NCI-H1694 treated with DMSO at 0.1 percent for 48 hours (cell line): Measurements from ENCODE around the gene DEPDC4.
"Not testable (repeated sequence)": the region's sequence is repeated elsewhere in the genome, so short reads cannot be mapped to it uniquely, and the experiment has no call there.

Experiments
- DNase-seq: peaks from one replicate; lab custom pipeline; 2025; lab: John Stamatoyannopoulos, UW

DEPDC4 gene

DNA sequence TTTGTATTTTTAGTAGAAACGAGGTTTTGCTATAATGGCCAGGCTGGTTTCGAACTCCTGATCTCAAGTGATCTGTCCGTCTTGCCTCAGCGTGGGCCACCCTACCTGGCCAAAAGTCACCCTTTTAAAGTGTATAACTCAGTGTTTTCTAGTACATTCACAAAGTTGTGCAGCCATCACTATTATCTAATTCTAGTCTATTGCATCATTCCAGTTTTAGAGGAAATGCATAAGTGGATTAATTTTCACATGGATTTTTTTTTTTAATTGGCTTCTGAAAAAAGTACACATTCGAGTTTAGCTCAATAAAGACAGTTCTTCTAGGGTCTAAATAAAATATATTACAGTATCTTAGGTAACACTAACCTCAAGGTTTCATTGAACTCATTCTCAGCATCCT lies 3.7 kb downstream of the DEPDC4 start:
- DNase-seq: no peak

DNA sequence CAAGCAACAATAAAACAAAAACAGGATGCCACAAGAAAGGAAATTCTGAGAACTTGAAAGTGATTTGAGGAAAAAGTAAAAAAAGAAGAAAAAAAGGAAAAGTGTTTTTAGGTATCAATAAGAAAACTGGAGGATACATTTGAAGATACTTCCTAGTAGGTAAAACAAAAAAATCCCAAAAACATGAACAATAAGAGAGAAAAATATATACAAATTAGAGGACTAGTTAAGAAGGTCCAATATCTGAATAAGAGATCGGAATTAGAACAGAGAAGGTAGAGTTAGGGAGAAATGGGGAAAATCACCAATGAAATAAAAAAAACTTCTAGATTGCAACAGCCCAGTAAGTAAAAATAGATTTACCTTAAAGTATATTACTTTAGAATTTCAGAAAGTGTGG lies 8.8 kb downstream of the DEPDC4 start:
- DNase-seq: no peak

DNA sequence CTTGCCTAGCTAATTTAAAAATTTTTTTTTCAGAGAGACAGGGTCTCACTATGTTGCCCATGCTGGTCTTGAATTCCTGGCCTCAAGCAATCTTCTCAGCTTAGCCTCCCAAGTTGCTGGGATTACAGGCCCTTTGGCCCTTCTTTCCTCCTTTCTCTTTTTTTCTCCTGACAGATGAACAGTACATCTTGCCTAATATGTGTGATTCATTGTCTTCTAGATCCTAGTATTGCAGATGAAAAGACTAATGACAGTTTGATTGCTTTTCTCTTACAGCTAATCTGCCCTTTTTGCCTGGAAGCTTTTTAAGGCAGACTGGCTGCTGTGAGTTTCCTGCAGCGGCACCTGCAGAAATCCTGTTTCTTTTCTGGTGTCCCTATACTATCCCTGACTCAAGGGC lies 12.0 kb downstream of the DEPDC4 start:
- DNase-seq: no peak

DNA sequence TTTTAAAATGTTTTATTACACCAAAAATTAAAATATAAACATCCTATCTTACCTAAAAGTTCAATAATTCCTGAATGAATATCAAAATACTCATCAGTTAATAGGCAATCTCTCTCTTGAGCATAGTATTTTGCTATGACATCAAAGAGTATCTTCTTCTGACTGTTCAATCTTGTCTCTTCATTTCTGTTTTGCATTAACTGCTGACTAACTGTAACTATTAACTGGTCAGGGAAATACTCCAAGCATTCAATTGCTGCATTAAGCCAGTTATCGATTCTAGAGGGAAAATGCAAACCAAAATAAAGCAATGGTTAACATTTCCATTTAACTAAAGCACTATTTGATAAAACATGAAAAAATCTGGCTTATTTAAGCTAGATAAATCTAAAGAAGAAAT lies 13.4 kb downstream of the DEPDC4 start:
- no peak for DNase-seq

DNA sequence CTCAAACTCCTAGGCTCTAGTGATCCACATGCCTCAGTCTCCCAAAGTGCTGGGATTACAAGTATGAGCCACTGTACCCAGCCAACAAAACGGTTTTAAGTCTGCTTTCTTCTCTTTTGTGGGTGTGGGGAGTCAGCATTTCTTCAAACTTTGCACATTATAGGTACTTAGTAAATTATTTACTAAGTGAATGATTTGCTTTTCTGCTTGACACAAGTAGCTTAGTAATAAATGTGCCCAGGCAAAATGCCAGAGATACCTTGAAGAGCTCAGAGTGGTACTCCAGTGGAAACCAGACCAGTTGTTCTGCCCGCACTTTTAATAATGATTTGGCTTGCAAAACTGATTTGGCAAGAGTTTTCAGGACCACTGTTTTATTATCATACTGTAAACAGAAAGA lies 15.0 kb downstream of the DEPDC4 start:
- DNase-seq: no peak

DNA sequence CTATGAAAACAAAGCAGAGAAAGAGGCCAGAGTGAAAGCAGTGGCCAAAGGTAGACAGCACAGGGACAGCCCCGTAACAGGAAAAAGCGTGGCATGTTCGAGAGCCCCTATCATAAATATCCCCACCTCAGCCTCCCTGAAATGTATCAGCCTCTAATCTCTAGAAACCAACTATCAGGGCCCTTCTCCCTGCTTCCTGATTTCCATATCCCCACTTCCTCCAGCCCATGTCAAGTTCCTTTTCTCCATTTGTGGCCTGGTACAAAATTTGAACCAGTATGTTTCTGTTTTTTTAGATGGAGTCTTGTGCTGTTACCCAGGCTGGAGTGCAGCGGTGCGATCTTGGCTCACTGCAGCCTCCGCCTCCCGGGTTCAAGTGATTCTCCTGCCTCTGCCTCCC lies 16.9 kb downstream of the DEPDC4 start:
- DNase-seq: no peak

DNA sequence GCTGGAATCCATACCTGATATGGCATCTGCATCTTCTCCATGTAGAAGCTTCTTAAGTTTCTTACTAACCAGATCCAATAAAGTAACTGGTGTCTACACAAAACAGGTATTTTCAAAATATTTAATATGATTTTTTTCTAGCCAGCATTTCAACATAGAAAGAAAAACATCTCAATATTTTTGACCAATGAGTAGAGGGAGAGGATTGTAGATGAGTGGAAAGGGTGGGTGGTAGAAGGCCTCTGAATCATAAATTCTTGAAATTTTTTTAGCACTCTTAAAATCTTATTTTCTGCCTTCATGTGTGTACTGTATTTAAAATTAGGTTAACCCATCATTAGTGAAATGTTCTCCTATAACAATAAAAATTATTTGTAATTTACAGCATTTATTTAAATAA lies 18.0 kb downstream of the DEPDC4 start:
- no peak for DNase-seq

DNA sequence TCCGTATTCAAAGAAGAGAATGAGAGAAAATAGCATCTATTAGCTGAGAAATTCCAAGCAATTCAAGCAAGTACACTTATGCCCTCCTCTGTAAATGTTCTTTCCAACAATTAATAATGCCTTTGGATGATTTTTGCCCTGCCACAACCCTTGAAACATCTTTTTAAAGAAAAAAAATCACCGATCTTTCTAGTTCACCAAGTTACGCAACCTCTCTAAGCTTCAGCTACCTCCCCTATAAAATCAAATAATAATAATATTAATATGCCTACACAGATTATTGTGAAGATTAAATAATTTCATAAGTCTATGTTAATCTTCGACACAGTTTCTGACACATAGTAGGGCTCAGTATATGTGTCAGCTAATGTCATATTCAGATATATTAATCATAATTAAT lies 19.1 kb downstream of the DEPDC4 start:
- DNase-seq: no peak

DNA sequence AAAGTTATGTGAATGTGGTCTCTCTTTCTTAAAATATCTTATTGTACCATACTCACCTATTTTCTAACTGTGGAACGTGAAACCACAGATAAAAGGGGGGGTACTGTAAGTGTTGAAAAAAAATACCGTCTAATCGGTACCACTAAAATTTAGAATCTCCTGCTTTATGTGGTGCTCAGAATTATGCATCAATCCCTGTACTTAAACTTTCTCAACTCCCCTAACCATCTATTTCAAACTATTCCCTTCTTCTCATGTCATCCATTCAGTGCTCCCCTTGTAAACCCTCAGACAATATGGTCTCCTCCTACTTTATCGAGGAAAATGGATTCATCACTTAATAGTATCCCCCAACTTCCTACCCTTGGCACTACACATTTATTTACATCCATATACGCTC lies 23.7 kb downstream of the DEPDC4 start:
- DNase-seq: no peak

DNA sequence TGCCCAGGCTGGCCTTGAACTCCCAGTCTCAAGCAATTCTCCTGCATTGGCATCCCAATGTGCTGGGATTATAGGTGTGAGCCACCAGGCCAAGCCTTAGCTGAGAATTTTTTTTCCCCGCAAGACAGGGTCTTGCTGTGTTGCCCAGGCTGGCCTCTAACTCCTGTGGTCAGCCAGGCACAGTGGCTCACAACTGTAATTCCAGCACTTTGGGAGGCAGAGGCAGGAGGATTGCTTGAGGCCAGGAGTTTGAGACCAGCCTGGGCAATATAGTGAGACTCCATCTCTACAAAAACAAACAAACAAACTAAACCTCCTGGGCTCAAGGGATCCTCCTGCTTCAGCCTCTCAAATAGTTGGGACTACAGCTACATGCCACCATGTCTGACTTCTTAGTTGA lies 27.3 kb downstream of the DEPDC4 start:
- DNase-seq: no peak

DNA sequence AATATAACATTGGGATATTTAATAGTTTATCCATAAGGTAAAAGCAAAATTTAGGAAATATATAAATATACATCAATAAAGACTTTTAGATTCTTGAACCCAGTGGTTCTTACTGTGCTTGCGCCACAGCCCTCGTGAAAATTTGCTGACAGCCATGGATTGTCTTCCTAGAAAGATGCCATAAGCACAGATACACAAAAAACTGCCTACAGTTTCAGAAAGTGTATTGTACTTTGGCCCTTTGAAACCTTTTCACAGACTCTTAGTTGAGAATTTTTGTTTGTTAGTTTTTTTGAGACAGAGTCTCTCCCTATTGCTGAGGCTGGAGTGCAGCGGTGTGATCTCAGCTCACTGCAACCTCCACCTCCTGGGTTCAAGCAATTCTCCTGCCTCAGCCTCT lies 28.1 kb downstream of the DEPDC4 start:
- no peak for DNase-seq

DNA sequence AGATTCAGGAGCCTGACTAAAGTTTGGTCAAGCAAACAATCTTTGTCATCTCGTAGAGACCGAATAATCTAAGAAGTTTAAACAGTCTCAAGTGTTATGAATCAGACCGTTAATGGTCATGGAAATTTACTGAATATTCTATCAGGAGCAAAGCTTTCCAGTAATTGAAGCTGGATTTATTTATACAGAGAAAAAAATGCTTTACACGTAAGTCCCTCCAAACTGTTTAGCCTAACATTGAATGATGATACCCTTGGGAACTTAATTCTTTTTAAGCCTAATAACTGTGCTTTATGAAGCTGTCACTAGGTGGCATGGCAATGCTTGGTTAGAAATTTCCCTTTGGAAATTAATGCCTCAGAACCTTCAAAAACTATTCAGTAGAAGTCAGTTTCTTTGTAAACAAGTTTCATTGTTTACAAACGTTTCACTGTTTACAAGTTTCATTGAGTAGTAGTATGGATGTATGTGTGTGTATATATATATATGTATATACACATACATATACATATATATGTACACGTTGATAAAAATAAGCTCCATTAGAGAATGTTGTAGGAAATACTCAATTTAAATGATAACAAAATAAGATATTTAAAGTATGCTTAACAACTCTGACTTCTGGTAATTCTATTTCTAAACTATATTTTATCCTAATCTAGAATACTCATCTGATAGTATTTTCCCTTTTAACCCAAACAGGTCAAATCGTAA lies 32.1 kb downstream of the DEPDC4 start:
- peak; percentile 17 for DNase-seq

DNA sequence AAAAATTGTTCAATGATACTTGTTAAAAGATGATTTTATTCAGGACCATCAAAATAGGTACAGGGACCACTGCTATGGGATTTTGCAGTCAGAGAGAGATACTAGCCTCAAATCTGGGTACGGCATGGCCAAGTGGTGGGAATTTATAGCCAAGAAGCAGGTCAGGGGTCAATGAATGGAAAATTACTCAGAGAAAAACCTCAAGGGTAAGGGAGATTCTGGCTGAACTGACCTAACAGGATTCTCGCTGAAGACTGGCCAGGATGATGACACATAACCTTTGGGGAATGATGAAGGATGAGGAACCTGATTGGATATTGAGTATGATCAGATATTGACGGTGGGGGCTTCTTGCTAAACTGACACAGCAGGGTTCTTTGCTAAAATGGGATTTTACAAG lies 32.7 kb downstream of the DEPDC4 start:
- no peak for DNase-seq

DNA sequence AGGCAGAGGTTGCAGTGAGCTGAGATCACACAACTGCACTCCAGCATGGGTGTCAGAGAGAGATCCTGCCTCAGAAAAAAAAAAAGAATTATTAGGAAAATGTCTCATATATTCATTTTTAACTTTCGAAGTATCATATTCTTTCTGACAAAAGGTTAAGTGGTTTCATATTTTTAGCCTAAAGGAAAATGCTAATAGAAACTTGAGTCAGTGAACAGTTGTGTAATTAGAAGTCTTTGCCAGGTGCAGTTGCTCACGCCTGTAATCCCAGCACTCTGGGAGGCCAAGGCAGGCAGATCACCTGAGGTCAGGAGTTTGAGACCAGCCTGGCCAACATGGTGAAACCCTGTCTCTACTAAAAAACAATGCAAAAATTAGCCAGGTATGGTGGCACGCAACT lies 35.0 kb downstream of the DEPDC4 start:
- DNase-seq: not testable (repeated sequence)

DNA sequence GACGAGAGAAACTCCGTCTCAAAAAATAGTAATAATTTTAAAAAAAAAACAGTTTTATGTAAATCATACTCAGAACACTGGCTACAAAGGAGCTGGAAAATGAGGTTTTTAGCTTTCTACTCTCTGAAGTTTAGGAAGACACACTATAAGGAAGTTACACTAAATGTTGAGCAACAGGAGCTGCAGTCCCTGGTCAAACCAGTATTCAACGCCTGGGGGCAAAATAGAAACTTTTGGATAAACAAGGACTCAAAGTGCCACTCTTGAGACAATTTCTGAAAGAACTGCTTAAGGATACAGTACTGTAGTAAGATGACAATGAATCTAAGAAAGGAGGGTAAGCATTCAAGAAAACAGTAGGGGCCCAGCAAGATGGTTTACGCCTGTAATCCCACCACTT lies 37.0 kb downstream of the DEPDC4 start:
- no peak for DNase-seq

DNA sequence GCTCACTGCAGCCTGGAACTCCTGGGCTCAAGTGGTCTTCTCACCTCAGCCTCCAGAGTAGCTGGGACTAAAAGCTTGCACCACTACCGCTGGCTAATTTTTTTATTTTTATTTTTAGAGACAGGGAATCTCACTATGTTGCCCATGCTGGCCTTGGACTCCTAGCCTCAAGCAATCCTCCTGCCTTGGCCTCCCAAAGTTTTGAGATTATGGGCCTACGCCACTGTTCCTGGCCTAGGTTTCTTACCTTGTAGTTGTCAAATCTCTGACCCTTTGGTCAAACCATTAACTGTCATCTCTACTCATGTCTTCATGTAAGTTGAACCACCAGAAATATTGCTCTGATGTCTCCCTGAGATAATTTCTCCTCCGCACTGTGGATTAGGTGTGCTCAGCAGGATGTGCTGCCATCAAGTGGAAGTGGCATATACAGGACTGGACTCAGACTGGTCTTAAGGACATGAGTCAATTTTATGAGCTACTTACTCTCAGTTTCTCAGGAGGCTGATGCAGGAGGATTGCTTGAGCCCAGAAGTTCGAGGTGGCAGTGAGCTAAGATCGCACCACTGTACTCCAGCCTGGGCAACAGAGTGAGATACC lies 37.7 kb downstream of the DEPDC4 start:
- peak; percentile 2 for DNase-seq

DNA sequence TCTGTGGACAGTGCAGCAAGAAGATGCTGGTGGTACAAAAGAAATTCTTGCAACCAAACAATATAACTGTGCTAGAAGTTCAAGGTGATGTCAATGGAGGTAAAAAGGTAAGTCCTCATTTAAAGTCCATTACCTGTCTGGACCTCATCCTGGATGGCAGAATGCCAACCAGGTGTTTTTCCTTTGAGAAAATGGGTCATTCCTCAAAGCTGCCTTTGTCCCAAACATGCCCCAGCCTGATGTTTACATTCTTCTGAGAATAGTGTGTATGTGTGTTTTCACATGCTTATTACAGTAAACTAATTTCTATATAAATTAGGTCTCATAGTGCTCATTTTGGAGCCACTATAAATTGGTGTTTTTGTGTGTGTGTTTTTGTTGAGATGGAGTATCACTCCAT lies 41.4 kb downstream of the DEPDC4 start:
- DNase-seq: no peak

DNA sequence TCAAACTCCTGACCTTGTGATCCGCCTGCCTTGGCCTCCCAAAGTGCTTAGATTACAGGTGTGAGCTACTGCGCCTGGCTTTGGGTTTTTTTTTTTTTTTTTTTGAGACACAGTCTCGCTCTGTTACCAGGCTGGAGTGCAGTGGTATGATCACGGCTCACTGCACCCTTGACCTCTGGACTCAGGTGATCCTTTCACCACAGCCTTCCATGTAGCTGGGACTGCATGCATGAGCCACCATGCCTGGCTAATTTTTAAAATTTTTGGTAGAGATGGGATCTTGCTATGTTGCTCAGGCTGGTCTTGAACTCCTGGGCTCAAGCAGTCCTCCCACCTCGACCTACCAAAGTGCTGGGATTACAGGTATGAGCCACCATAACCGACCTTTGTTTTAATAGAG lies 44.7 kb downstream of the DEPDC4 start:
- not testable (repeated sequence) for DNase-seq

DNA sequence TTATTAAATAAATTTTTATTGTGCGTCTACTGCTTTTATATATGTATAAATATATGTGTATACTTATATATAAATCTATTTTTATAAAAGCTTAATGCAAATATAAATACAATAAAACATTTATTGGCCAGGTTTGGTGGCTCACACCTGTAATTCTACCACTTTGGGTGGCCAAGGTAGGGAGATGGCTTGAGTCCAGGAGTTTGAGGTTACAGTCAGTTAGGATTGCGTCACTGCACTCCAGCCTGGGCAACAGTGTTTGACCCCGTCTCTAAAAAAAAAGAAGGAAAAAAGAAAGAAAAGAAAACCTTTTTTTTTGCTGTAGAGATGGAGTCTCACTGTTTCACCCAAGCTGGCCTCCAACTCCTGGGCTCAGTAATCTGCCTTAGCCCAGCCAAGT lies 45.4 kb downstream of the DEPDC4 start:
- no peak for DNase-seq

DNA sequence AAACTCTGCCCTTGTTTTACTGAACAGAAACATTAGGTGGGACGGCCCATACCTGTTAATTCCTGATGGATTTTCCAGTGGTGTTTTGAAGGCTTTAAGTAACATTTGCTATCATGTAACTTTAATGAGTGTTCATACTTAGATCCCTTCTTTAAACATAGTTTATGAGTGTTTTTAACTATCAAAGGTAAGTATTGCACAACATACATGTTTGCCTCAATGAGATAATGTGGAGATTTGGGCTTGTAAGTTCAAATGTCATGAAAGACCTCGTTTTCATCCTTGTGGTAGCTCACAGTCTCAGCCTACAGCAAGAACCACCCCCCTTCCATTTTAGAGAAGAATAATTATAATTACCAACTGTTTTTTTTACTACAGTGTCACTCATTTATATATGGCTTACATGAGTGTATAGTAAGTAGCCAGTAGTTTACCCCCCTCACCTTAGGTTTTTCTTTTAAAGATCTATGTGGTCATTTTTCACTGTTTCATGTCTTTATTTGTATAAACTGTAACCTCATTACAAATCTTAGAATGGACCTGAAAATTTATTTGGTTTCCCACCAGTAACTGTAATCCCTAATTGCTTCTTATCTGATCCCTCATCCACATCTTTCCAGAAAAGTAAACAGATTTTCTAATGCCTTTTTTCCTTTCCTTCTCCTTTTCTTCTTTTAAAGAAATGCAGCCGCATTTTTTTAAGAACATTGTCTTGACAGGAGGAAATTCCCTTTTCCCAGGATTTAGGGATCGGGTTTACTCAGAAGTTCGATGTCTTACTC lies 47.4 kb downstream of the DEPDC4 start:
- no peak for DNase-seq

DNA sequence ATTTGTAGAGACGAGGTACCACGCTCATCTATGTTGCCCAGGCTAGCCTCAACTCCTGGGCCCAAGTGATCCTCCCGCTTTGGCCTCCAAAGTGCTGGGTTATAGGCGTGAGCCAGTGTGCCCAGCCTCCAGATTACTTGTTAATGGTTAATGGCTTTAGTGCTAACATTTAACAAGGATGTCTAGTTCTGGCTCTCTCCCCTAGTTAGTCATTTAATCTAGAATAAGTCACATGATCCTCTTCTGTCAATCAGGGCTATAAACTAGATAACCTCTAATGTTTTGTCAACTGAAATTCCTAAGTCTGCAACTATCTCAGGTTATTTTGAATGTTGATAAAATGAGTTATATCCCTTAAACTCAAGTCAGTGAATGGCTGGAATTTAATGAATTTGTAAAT lies 50.5 kb downstream of the DEPDC4 start:
- no peak for DNase-seq

DNA sequence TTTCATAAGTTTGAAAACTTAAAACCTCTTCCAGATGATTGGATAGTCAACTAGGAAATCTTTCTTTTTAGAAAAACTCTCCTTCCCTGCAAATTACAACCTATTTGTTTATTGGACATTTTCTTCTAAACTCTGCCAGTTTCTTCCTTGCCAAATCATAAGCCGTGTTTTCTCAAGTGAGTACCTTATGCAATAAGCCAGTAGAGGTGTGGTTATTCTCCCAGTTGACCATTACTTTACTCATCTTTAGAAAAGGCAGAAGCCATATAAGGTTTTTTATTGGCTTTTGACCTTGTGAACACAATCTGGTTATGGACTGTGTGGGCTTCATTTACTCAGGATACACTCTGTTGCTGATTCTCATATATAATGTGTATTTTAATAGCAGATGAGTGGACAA lies 51.7 kb downstream of the DEPDC4 start:
- DNase-seq: no peak

DNA sequence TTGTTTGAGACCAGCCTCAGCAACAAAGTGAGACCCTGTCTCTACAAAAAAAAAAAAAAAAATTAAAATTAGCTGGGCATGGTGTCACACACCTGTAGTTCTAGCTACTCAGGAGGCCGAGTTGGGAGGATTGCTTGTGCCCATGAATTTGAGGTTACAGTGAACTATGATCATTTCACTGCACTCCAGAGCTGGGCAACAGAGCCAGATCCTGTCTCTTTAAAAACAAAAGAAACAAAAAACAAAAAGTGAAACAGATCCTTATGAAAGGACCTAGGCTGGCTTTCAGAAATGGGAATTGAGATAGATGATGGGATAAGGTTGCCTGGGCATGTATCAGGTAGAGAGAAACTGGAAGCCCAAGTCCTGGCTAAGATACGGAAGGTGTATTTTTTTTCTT lies 52.4 kb downstream of the DEPDC4 start:
- no peak for DNase-seq
